Activated T-helper 1 cell treated with Interleukin-2 at 50 U/mL for 16 hours (primary cell): ENCODE data around the gene TPSG1.

Experiments used
- DNase-seq: peaks from one replicate; pipeline ENCODE4 v3.0.0-alpha.2; 2020; ENCODE audit warnings: low read depth

TPSG1 gene

DNA sequence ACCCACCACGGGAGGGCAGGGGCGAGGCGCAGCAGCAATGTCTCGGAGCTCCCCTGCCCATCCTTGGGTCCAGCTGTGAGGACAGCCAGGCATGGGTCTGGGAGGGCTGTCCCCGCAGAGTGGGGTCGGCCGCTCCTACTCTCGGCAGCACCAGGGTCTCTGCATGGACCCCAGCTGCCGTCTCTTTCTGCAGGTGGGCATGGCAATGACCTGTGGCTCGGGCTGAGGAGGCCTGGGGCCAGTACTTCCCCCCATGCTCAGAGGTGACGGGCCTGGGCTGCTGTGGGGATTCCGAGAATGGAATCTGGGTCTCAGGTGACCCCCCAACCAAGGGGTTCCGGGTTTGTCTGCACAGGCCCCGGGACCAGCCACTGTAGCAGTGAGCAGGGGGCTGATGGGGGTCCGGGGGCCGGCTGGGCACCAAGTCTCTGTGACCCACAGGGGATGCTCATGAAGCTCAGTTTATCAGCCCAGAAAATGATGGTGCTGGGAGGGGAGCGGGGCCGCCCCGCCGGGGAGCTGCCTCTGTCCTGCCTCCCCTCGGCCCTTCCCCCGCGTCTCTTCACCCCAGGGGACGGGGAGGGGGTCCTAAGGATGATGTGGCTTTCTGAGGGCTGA is 48.7 kb downstream of the TPSG1 start:
- DNase-seq = no peak

DNA sequence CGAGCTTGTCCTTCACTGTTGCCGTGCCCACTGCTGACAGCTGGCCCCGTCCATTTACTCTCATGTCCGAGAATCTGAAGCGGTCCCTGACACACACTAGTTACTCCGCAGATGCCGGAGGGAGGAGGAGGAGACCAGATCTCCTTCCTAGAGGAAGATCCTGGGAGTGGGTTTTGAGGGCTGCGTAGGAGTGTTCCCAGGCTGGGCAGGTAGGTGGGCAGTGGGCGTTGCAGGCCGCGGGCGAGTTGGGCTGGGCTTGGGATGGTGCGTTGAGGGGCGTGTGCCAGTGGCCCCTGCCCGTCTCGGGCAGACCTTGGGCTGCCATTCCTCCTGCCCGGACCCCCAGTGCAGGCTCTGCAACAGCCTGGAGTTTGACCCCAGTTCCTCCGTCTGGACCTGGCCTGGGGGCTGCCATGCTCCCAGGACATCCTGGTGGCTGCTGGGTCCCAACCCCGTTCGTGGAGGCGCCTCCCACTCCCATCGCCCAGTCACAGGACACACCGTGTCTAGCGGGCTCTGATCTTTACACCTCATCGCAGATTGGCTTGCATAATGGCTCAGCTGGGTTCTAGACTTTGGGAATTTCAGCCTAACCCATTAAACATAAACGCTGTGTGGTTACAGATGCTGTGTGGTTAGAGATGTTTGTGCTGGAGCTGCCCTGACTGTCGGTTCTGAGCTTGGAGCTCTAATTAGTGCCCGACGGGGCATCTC is 49.3 kb downstream of the TPSG1 start:
- DNase-seq = no peak

- DNase-seq = no peak
Measured at GRCh38 chr16:1174477-1175357, 50.4 kb downstream of the TPSG1 start.

DNA sequence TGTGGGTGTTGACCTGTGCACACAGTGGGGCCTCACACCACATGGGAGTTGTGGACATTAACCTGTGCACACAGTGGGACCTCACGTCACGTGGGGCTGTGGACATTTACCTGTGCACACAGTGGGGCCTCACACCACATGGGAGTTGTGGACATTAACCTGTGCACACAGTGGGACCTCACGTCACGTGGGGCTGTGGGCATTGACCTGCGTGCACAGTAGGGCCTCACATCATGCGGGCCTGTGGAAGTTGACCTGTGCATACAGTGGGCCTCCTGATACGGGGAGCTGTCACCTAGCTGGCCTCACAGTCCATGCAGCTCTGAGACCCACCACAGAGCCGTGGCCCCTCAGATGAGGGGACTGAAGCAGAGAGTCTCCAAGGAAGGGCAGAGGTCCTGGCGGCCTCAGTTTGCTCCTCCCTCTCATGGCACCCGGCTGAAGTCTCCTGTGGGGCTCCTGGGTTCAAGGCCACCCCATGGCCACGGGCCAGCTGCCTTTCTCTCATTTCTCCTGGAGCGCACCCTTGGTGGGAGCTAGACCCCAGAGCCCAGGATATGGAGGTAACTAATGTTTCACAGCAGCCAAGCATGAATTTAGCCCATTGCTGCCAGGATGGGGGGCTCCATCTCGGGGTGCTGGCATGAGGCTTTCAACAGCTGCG is 51.1 kb downstream of the TPSG1 start:
- no peak for DNase-seq

GRCh38 chr16:1172651-1173050 is 52.4 kb downstream of the TPSG1 start:
- DNase-seq = no peak

DNA sequence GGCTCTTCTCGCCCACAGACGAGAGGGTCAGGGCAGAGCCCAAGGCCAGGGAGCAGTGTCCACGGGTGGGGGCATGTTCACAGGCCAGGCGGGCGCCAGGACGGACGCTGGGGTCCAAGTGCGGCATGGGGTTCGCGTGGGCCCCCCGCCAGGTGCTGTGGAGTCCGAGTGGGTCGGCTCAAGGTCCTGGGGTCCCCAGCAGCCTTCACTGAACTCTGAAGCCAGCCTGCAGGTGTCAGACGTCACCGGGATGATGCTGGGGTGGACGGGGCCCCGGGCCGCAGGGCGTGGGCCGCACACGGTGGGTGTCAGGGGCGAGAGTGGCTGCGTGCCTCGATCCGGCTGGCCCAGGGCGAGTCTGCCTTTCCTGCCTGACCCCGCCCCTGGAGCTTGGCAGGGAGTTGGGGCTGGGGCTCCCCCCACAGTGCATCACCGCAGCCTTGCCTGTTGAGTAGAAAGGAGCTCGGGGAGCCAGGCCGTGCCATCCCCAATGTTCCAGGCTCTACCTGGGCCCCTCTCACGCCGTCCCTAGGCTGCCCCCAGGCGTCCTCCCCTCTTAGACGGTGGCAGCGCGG is 53.1 kb downstream of the TPSG1 start:
- no peak for DNase-seq
